ENCODE measurements around the gene PROK1. TPM values are rescaled to one million over a fixed set of nuclear protein-coding genes. Genes with fewer than 3 reads are reported as not detected.

PROK1 gene
- total and polyA plus RNA-seq, 2 of the 13 experiments (the other 11 are each of a cell fraction or from before 2014, with no cell fraction given), result 0.07 TPM; not detected in 1

DNA sequence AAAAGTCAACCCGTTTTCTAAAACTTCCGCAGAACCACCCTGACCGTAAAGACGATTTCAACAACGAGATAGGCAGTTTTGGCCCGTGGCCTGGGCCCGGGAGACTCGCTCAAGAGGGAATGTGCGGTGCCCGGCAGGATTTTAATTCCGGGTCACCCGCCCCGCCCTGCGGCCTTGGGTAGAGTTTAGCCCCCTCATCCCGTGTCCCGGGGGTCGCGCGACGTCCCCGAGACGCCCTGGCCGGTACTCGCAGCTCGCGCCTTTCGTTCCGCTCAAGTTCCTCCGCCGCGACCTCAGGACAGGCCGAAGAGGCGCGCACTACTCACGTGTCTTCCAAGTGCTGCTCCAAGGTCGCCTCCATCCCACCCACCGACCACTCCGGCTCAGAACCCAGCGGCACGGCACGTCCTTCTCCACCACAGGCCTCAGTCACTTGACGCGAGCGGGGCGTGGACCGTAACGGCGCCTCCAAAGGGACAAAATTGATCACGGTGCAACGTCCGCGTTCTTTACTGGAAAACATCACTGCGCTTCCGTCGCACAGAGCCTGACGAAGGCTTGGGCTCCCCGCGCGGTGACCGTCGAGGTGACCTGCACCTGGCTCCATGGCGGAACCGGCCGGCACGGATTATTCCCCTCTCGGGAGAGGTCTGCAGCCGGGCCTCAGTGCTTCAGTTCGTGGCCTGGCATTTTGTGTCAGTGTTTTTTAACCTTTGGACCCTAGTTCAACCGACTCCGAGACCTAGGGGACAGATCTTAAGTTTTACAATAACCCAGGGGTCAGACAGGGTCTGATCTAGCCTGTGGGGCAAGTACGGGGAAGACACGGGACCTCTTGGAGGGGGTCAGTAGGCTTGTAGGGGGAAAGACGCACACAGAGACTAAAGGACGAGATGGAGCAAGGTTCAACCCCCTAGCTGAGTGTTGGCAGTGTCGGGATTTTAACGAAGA is 43.4 kb upstream of the PROK1 start, which contains the start of gene LAMTOR5 (continued):
- TF ChIP-seq, protein P1, sequence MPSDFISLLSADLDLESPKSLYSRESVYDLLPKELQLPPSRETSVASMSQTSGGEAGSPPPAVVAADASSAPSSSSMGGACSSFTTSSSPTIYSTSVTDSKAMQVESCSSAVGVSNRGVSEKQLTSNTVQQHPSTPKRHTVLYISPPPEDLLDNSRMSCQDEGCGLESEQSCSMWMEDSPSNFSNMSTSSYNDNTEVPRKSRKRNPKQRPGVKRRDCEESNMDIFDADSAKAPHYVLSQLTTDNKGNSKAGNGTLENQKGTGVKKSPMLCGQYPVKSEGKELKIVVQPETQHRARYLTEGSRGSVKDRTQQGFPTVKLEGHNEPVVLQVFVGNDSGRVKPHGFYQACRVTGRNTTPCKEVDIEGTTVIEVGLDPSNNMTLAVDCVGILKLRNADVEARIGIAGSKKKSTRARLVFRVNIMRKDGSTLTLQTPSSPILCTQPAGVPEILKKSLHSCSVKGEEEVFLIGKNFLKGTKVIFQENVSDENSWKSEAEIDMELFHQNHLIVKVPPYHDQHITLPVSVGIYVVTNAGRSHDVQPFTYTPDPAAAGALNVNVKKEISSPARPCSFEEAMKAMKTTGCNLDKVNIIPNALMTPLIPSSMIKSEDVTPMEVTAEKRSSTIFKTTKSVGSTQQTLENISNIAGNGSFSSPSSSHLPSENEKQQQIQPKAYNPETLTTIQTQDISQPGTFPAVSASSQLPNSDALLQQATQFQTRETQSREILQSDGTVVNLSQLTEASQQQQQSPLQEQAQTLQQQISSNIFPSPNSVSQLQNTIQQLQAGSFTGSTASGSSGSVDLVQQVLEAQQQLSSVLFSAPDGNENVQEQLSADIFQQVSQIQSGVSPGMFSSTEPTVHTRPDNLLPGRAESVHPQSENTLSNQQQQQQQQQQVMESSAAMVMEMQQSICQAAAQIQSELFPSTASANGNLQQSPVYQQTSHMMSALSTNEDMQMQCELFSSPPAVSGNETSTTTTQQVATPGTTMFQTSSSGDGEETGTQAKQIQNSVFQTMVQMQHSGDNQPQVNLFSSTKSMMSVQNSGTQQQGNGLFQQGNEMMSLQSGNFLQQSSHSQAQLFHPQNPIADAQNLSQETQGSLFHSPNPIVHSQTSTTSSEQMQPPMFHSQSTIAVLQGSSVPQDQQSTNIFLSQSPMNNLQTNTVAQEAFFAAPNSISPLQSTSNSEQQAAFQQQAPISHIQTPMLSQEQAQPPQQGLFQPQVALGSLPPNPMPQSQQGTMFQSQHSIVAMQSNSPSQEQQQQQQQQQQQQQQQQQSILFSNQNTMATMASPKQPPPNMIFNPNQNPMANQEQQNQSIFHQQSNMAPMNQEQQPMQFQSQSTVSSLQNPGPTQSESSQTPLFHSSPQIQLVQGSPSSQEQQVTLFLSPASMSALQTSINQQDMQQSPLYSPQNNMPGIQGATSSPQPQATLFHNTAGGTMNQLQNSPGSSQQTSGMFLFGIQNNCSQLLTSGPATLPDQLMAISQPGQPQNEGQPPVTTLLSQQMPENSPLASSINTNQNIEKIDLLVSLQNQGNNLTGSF (CRISPR knock-in tag; IDR thresholded peaks at IDR 0.05), result 0 out of 2 replicates have a peak, but pooled peaks have one; percentile 47
- TF ChIP-seq HMG20A (CRISPR knock-in tag; IDR thresholded peaks at IDR 0.05; ENCODE audit: borderline replicate concordance), result no peak; the same call in 1 of the 2 replicates
- TF ChIP-seq, protein P2, sequence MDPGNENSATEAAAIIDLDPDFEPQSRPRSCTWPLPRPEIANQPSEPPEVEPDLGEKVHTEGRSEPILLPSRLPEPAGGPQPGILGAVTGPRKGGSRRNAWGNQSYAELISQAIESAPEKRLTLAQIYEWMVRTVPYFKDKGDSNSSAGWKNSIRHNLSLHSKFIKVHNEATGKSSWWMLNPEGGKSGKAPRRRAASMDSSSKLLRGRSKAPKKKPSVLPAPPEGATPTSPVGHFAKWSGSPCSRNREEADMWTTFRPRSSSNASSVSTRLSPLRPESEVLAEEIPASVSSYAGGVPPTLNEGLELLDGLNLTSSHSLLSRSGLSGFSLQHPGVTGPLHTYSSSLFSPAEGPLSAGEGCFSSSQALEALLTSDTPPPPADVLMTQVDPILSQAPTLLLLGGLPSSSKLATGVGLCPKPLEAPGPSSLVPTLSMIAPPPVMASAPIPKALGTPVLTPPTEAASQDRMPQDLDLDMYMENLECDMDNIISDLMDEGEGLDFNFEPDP (CRISPR knock-in tag; conservative IDR thresholded peaks at IDR 0.05), result no peak
- peak; percentile 51; the same call in 1 of the 2 replicates for TF ChIP-seq ZNF354B (CRISPR knock-in tag; IDR thresholded peaks at IDR 0.05)
- peak; percentile 90; the same call in 1 of the 2 replicates for TF ChIP-seq MAF1 (CRISPR knock-in tag; IDR thresholded peaks at IDR 0.05; ENCODE audit: borderline replicate concordance)
- peak; percentile 93 for TF ChIP-seq KAT7 (CRISPR knock-in tag; IDR thresholded peaks at IDR 0.05; ENCODE audit: borderline replicate concordance)
- TF ChIP-seq, protein P3, sequence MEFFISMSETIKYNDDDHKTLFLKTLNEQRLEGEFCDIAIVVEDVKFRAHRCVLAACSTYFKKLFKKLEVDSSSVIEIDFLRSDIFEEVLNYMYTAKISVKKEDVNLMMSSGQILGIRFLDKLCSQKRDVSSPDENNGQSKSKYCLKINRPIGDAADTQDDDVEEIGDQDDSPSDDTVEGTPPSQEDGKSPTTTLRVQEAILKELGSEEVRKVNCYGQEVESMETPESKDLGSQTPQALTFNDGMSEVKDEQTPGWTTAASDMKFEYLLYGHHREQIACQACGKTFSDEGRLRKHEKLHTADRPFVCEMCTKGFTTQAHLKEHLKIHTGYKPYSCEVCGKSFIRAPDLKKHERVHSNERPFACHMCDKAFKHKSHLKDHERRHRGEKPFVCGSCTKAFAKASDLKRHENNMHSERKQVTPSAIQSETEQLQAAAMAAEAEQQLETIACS (CRISPR knock-in tag; IDR thresholded peaks at IDR 0.05), result peak; percentile 53
- TF ChIP-seq AGO1 (IDR thresholded peaks at IDR 0.05; ENCODE audit: low read depth, low read length, poor library complexity, severe bottlenecking), result peak; percentile 39
- TF ChIP-seq ZNF34 (CRISPR knock-in tag; IDR thresholded peaks at IDR 0.05; ENCODE audit: borderline replicate concordance), result peak; percentile 90; the same call in 1 of the 2 replicates
- no peak for TF ChIP-seq ZNF75D (CRISPR knock-in tag; IDR thresholded peaks at IDR 0.05; ENCODE audit: borderline replicate concordance)
- TF ChIP-seq, protein P4, sequence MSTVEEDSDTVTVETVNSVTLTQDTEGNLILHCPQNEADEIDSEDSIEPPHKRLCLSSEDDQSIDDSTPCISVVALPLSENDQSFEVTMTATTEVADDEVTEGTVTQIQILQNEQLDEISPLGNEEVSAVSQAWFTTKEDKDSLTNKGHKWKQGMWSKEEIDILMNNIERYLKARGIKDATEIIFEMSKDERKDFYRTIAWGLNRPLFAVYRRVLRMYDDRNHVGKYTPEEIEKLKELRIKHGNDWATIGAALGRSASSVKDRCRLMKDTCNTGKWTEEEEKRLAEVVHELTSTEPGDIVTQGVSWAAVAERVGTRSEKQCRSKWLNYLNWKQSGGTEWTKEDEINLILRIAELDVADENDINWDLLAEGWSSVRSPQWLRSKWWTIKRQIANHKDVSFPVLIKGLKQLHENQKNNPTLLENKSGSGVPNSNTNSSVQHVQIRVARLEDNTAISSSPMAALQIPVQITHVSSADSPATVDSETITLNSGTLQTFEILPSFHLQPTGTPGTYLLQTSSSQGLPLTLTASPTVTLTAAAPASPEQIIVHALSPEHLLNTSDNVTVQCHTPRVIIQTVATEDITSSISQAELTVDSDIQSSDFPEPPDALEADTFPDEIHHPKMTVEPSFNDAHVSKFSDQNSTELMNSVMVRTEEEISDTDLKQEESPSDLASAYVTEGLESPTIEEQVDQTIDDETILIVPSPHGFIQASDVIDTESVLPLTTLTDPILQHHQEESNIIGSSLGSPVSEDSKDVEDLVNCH (CRISPR knock-in tag; IDR thresholded peaks at IDR 0.05), result no peak
- TF ChIP-seq TSC22D2 (CRISPR knock-in tag; IDR thresholded peaks at IDR 0.05; ENCODE audit: borderline replicate concordance), result peak; percentile 28; the same call in 1 of the 2 replicates
- TF ChIP-seq ZNF33B (CRISPR knock-in tag; IDR thresholded peaks at IDR 0.05), result no peak
- TF ChIP-seq KAT8 (CRISPR knock-in tag; IDR thresholded peaks at IDR 0.05), result peak; percentile 99
